ENCODE measurements around the gene METTL22. TPM values are rescaled to one million over a fixed set of nuclear protein-coding genes. Genes with fewer than 3 reads are reported as not detected.

METTL22 gene
- total RNA-seq, 1 experiment from 2014 or later = 39.8 TPM

DNA sequence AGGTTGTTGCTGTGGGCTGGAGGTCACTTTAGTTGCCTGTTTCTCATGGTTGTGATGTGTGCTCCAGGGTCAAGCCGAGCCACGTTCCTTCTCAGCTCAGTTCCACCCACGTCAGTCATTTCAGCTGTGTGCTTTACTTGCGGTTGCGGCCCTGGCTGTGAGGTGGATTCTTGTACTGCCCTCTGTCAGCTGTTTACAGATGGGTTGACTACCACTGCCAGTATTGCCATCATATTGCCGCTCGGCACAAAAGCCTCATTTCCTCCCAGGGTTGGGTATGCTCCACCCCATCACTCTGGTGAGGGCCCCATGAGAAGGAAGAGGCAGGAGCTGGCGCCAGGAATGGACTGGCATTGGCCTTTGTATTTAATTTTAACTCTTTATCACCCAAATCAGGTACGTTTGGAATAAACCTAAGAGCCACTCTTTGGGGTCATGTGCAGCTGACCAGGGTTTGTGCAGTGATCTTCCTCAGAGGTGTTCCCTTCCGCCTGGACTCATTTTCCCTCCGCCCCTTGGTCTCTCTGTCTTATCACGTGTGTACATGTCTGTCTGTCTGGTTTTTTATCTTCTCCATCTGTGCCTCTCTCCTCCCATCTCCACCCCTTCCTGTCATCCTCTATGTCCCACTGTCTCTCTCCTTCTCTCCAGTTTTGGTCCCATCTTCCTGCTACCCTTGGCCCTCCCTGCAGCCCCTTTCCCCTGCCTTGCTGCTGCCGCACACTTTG is 25.0 kb downstream of the METTL22 start:
- Mint-ChIP-seq H3K27ac (ENCODE audit: unreplicated experiment) (no peak overlapping the region), H3K9me3 (ENCODE audit: unreplicated experiment) (no peaks in the 10 kb centered on the region), H3K4me3 (ENCODE audit: unreplicated experiment) (no peak overlapping the region), H3K4me1 (ENCODE audit: low read depth, unreplicated experiment) (no peaks in the 10 kb centered on the region), H3K27me3 (ENCODE audit: insufficient read depth, unreplicated experiment) (no peaks in the 10 kb centered on the region), H3K36me3 (ENCODE audit: insufficient read depth, unreplicated experiment) (peaks cover 60% of the 10 kb centered on the region)
- Histone ChIP-seq H3K27me3 (replicated peaks; ENCODE audit: control insufficient read depth, insufficient read depth, low read length) (no peaks in the 10 kb centered on the region), H3K9me3 (no peaks in the 10 kb centered on the region), H3K4me3 (ENCODE audit: low read depth, low read length) (no peak overlapping the region), H3K36me3 (ENCODE audit: control insufficient read depth, insufficient read depth, low read length) (peaks cover 3% of the 10 kb centered on the region), H3K4me1 (no peaks in the 10 kb centered on the region)
- TF ChIP-seq, protein P1, sequence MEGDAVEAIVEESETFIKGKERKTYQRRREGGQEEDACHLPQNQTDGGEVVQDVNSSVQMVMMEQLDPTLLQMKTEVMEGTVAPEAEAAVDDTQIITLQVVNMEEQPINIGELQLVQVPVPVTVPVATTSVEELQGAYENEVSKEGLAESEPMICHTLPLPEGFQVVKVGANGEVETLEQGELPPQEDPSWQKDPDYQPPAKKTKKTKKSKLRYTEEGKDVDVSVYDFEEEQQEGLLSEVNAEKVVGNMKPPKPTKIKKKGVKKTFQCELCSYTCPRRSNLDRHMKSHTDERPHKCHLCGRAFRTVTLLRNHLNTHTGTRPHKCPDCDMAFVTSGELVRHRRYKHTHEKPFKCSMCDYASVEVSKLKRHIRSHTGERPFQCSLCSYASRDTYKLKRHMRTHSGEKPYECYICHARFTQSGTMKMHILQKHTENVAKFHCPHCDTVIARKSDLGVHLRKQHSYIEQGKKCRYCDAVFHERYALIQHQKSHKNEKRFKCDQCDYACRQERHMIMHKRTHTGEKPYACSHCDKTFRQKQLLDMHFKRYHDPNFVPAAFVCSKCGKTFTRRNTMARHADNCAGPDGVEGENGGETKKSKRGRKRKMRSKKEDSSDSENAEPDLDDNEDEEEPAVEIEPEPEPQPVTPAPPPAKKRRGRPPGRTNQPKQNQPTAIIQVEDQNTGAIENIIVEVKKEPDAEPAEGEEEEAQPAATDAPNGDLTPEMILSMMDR (IDR thresholded peaks at IDR 0.05; ENCODE audit: insufficient read depth in 1 of 2, low read depth in 1 of 2, low read length in 1 of 2, severe bottlenecking in 1 of 2, unreplicated experiment in 1 of 2) = no peak
- POLR2A ChIA-PET = no interaction called here
- no TSS peak for BruUV-seq (replicated peaks)
- intact Hi-C loops (cut with micrococcal nuclease; ENCODE audit: unreplicated experiment) = no loop called here
- DNase-seq = no peak
- CTCF ChIA-PET = no interaction called here

DNA sequence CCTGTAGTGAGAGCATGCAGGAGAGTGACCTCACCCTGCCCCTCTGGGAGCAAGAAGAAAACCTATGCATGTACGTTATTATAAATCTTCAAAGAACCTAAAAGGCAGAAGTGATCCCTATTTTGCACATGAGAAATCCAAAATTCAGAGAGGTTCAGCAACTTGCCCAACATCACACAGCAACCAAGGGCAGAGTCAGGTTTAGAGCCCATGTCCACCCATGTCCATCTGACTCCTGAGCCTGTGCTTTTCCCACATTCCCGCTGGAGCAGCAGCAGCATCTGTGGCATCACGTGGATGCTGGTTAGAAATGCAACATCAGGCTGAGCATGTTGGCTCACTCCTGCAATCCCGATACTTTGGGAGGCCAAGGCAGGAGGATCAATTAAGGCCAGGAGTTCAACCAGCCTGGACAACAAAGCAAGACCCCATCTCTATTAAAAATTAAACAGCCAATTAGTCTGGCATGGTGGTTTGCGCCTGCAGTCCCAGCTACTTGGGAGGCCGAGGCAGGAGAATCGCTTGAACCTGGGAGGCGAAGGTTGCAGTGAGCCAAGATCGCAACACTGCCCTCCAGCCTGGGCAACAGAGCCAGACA is 26.3 kb downstream of the METTL22 start:
- Mint-ChIP-seq H3K27me3 (ENCODE audit: insufficient read depth, unreplicated experiment) (no peaks in the 10 kb centered on the region), H3K36me3 (ENCODE audit: insufficient read depth, unreplicated experiment) (peaks cover 51% of the 10 kb centered on the region), H3K9me3 (ENCODE audit: unreplicated experiment) (no peaks in the 10 kb centered on the region), H3K27ac (ENCODE audit: unreplicated experiment) (no peak overlapping the region), H3K4me1 (ENCODE audit: low read depth, unreplicated experiment) (no peaks in the 10 kb centered on the region), H3K4me3 (ENCODE audit: unreplicated experiment) (no peak overlapping the region)
- Histone ChIP-seq H3K27me3 (replicated peaks; ENCODE audit: control insufficient read depth, insufficient read depth, low read length) (no peaks in the 10 kb centered on the region), H3K4me1 (no peaks in the 10 kb centered on the region), H3K9me3 (no peaks in the 10 kb centered on the region), H3K36me3 (ENCODE audit: control insufficient read depth, insufficient read depth, low read length) (no peaks in the 10 kb centered on the region; the same call in 1 of the 2 replicates), H3K4me3 (ENCODE audit: low read depth, low read length) (no peak overlapping the region)
- ChIA-PET POLR2A (no interaction called here), CTCF (no interaction called here)
- TF ChIP-seq, protein P1 (IDR thresholded peaks at IDR 0.05; ENCODE audit: insufficient read depth in 1 of 2, low read depth in 1 of 2, low read length in 1 of 2, severe bottlenecking in 1 of 2, unreplicated experiment in 1 of 2) = no peak
- intact Hi-C loops (cut with micrococcal nuclease; ENCODE audit: unreplicated experiment) = no loop called here
- no peak for DNase-seq
- BruUV-seq (replicated peaks) = no TSS peak

- no peaks in the 10 kb centered on the region for H3K4me1 ChIP-seq
- no peak overlapping the region for H3K27ac Mint-ChIP-seq (ENCODE audit: unreplicated experiment)
- H3K9me3 ChIP-seq = no peaks in the 10 kb centered on the region
- ChIA-PET CTCF (interaction anchor here (0.6 kb wide), 1 partner anchor 340 kb away, joined by 3 read pairs; no protein-coding TSS in a partner anchor), POLR2A (no interaction called here)
- H3K27me3 Mint-ChIP-seq (ENCODE audit: insufficient read depth, unreplicated experiment) = no peaks in the 10 kb centered on the region
- H3K27me3 ChIP-seq (replicated peaks; ENCODE audit: control insufficient read depth, insufficient read depth, low read length) = no peaks in the 10 kb centered on the region
- H3K36me3 ChIP-seq (ENCODE audit: control insufficient read depth, insufficient read depth, low read length) = no peaks in the 10 kb centered on the region; the same call in 1 of the 2 replicates
- no peaks in the 10 kb centered on the region for H3K4me1 Mint-ChIP-seq (ENCODE audit: low read depth, unreplicated experiment)
- no peaks in the 10 kb centered on the region for H3K9me3 Mint-ChIP-seq (ENCODE audit: unreplicated experiment)
- TF ChIP-seq, protein P1 (IDR thresholded peaks at IDR 0.05; ENCODE audit: insufficient read depth in 1 of 2, low read depth in 1 of 2, low read length in 1 of 2, severe bottlenecking in 1 of 2, unreplicated experiment in 1 of 2) = no peak
- no peak for DNase-seq
- BruUV-seq (replicated peaks) = no TSS peak
- intact Hi-C loops (cut with micrococcal nuclease; ENCODE audit: unreplicated experiment) = no loop called here
- H3K4me3 Mint-ChIP-seq (ENCODE audit: unreplicated experiment) = no peak overlapping the region
- peaks cover 43% of the 10 kb centered on the region for H3K36me3 Mint-ChIP-seq (ENCODE audit: insufficient read depth, unreplicated experiment)
- no peak overlapping the region for H3K4me3 ChIP-seq (ENCODE audit: low read depth, low read length)
Observed at GRCh38 chr16:8648877-8649276, 27.4 kb downstream of the METTL22 start.

All from Caco-2 (cell line).